ENCODE results near the gene LHFPL2.

LHFPL2 gene

GRCh38 chr5:78526049-78526525 lies 122.5 kb downstream of the LHFPL2 start:
- FAIRE-seq: no peak
- DNase-seq (ENCODE audit: low spot score): no peak

GRCh38 chr5:78523314-78524193 lies 125.0 kb downstream of the LHFPL2 start:
- FAIRE-seq (no peak), DNase-seq (ENCODE audit: low spot score) (no peak)

- DNase-seq (ENCODE audit: low spot score) (no peak), FAIRE-seq (no peak)
These were observed 125.9 kb downstream of the LHFPL2 start for GRCh38 chr5:78522476-78523260.

DNA sequence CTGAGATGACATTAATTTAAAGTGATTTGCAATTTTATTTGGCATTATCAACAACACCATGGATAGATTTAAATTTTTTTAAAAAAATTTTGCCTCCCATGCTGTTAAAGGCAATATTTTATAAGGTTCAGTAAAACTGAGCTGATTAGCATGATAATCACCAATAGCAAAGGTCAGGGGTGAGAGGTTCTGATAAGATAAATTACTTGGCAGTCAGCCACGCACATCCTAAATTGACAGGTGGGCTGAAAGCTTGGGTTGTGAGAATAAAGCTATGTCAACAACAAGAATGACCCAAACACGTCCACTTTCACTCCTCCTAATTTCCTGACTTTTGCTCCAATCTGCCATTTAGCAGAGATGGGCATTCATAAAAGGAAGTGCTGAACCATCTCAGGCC lies 127.1 kb downstream of the LHFPL2 start:
- DNase-seq (ENCODE audit: low spot score) (no peak), FAIRE-seq (no peak)

GRCh38 chr5:78519198-78519941 lies 129.2 kb downstream of the LHFPL2 start:
- DNase-seq (ENCODE audit: low spot score) (no peak), FAIRE-seq (no peak)

- DNase-seq (ENCODE audit: low spot score) (peak; percentile 91), FAIRE-seq (peak; percentile 67)
These were observed 130.0 kb downstream of the LHFPL2 start for GRCh38 chr5:78518365-78519197.

DNA sequence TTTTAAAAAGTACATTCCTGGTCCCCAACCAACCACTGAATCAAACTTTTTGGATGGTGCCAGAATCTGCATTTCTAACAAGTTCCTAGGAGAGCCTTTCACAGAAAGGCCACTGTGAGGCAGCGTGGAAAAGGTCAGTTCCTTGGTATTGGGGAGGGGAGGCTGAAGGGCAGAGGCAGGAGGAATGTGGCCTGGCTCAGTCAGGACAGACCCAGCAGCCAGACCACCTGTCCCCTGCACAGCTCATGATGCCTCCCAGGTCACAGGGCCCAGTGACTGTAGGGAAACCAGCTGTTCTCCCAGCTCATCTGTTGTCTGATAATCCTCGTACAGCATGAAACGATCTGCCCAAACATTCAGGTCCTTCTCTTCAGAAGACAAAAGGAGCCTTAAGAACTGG lies 132.9 kb downstream of the LHFPL2 start:
- no peak for FAIRE-seq
- DNase-seq (ENCODE audit: low spot score): no peak

GRCh38 chr5:78514427-78515330 lies 133.9 kb downstream of the LHFPL2 start:
- DNase-seq (ENCODE audit: low spot score): no peak
- no peak for FAIRE-seq

GRCh38 chr5:78513441-78513840 lies 135.1 kb downstream of the LHFPL2 start:
- no peak for FAIRE-seq
- no peak for DNase-seq (ENCODE audit: low spot score)

- DNase-seq (ENCODE audit: low spot score): no peak
- FAIRE-seq: no peak
These were observed 136.1 kb downstream of the LHFPL2 start for GRCh38 chr5:78512435-78512834.

GRCh38 chr5:78511121-78511906 lies 137.3 kb downstream of the LHFPL2 start:
- DNase-seq (ENCODE audit: low spot score) (no peak), FAIRE-seq (no peak)

GRCh38 chr5:78509884-78510769 lies 138.4 kb downstream of the LHFPL2 start:
- FAIRE-seq (no peak), DNase-seq (ENCODE audit: low spot score) (no peak)

GRCh38 chr5:78509145-78509865 lies 139.3 kb downstream of the LHFPL2 start:
- DNase-seq (ENCODE audit: low spot score): no peak
- FAIRE-seq: no peak

GRCh38 chr5:78508186-78508765 lies 140.3 kb downstream of the LHFPL2 start:
- FAIRE-seq (no peak), DNase-seq (ENCODE audit: low spot score) (no peak)

GRCh38 chr5:78507531-78507930 lies 141.0 kb downstream of the LHFPL2 start:
- DNase-seq (ENCODE audit: low spot score): no peak
- no peak for FAIRE-seq

- FAIRE-seq (no peak), DNase-seq (ENCODE audit: low spot score) (no peak)
These were observed 142.1 kb downstream of the LHFPL2 start for GRCh38 chr5:78506261-78507024.

Measured in urothelium cell line (cell line).